Embryonic facial prominence (tissue), 1 donor: ENCODE measurements around the gene RPS6KA1.
"Not testable (repeated sequence)": the region's sequence is repeated elsewhere in the genome, so short reads cannot be mapped to it uniquely, and the experiment has no call there.

Experiments
- DNase-seq: peaks from one replicate; pipeline ENCODE4 v3.0.0-alpha.2; 2016; ENCODE audit errors: extremely low spot score

Gene RPS6KA1

GRCh38 chr1:26554781-26555180 is 25.2 kb downstream of the RPS6KA1 start:
- no peak for DNase-seq

DNA sequence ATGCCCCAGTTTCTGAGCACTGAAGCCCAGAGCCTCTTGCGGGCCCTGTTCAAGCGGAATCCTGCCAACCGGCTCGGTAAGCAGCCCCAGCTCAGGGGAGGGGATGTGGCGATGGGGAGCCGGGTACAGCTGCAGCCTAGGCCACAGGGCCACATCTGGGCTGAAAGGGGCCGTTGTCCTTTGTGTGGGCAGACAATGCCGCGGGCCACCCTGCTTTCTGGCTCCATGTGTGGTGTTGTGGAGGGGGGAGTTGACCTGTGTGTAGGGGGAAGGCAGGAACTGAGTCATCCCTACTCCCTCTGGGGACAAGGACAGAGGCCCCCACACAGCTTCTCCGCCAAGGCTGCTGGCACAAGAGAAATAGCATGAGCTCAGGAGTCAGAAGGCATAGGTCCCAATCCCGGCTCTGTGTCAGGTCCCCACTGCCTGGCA is 26.0 kb downstream of the RPS6KA1 start:
- no peak for DNase-seq

GRCh38 chr1:26556111-26556510 is 26.6 kb downstream of the RPS6KA1 start:
- no peak for DNase-seq

GRCh38 chr1:26557008-26557407 is 27.4 kb downstream of the RPS6KA1 start:
- DNase-seq = no peak

DNA sequence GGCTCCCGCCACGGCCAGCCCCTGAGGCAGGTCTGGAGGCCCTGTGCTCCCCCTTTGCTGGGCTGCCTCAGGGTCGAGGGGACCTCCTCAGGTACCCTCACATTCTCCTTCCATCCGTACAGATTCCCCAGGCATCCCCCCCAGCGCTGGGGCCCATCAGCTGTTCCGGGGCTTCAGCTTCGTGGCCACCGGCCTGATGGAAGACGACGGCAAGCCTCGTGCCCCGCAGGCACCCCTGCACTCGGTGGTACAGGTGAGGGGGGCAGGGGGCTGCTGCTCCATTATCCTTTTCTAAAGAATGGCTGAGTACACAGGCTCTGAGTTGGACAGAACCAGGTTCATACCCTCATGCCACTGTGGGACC is 29.1 kb downstream of the RPS6KA1 start:
- DNase-seq = no peak

- no peak for DNase-seq
Measured at GRCh38 chr1:26560403-26560780, 30.8 kb downstream of the RPS6KA1 start.

DNA sequence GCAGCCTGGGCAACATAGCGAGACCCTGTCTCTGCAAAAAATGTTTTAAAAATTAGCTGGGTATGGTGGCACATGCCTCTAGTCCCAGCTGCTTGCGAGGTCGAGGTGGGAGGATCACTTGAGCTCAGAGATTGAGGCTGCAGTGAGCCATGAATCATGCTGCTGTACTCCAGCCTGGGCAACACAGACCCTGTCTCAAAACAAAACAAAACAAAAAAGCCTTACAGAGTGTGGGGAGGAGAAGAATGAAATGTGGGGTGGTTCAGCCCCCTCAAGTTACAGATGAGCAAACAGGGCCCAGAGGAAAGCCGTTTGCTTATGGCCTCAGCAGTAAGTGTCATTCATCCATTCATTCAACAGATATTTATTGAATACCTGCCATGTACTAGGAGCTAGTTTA is 40.7 kb downstream of the RPS6KA1 start:
- DNase-seq = no peak

GRCh38 chr1:26571381-26571780 is 41.8 kb downstream of the RPS6KA1 start:
- no peak for DNase-seq

DNA sequence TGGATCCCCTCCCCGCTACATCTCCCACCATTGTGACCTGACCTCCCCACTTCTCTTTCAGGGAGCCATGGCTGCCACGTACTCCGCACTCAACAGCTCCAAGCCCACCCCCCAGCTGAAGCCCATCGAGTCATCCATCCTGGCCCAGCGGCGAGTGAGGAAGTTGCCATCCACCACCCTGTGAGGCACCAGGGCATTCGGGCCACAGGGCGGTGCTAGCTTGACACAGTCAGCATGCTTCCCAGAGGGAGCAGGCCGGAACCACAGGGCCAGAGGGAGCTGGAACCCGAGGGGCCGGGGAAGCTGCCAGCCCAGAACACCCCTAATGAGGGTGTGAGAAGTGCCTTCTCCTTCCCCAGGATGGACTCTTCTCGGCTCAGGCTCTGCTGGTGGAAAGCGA is 44.5 kb downstream of the RPS6KA1 start:
- no peak for DNase-seq

GRCh38 chr1:26574719-26575251 is 45.2 kb downstream of the RPS6KA1 start:
- no peak for DNase-seq

GRCh38 chr1:26575348-26575747 is 45.8 kb downstream of the RPS6KA1 start:
- no peak for DNase-seq

DNA sequence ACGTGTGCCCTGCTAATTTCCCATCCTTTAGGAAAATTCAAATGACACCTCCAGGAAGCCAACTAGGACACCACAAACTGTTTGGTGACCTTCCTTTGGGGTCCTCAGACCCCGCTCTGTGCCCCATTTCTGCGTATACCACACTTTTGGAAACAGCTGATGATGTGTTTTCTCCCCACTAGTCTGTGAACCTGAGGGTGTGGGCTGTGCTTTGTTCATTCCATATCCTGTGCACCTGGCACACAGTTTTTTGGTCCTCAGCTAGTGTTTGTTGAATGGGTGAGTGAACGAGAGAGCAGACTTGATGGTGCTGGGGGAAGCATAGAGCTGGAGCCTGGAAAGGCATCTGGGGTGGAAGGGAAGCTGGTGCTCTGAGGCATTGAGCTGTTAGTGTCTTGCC is 48.6 kb downstream of the RPS6KA1 start:
- no peak for DNase-seq

- DNase-seq = no peak
Measured at GRCh38 chr1:26579681-26580111, 50.1 kb downstream of the RPS6KA1 start.

DNA sequence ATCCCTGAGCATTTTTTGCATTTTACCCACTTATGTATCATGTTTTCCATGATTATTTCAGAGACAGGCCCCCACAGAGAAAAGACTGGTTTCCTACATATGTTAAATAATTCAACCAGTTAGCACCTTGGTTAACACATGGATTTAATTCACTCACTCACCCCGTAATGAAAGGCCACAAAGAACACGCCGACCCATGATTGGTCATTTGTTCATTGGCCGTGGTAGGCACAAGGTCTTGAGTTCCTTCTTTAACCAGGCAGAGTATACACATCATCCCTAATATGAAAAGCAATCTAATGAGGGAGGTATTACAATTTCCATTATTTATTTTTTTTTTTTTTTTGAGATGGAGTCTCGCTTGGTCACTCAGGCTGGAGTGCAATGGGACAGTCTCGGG is 50.6 kb downstream of the RPS6KA1 start:
- no peak for DNase-seq

GRCh38 chr1:26581287-26581651 is 51.7 kb downstream of the RPS6KA1 start:
- DNase-seq = no peak

GRCh38 chr1:26582053-26582835 is 52.7 kb downstream of the RPS6KA1 start:
- no peak for DNase-seq

DNA sequence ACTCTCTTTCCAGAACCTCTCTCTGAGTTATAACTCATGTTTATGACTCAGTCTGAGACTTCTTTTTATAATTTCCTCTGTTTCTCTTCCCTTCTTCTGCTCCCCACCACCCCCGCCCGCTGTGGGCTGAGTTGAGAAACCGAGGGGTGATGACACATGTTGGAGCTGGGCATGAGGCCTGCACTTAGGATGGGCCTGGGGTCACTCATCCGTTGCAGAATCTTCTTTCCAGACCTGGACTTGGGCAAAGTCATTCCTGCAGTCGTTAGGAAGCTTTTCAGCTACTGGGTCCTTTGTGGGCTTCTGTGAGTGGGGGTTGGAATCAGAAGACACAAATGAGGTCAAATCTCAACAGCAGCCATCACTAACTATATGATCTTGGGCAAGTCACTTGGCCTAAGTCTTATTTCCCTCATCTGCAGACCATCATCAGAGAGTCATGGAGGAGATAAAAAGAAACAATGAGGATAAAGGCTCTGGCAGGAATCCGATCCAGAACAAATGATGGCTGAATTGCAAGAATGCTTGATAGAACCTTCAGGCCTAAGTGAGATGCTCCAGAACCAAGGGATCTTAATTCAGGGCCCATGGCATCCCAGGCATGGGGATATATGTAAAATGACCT is 53.4 kb downstream of the RPS6KA1 start:
- DNase-seq = no peak

GRCh38 chr1:26583646-26584485 is 54.3 kb downstream of the RPS6KA1 start:
- no peak for DNase-seq

GRCh38 chr1:26584588-26584987 is 55.0 kb downstream of the RPS6KA1 start:
- DNase-seq = not testable (repeated sequence)

DNA sequence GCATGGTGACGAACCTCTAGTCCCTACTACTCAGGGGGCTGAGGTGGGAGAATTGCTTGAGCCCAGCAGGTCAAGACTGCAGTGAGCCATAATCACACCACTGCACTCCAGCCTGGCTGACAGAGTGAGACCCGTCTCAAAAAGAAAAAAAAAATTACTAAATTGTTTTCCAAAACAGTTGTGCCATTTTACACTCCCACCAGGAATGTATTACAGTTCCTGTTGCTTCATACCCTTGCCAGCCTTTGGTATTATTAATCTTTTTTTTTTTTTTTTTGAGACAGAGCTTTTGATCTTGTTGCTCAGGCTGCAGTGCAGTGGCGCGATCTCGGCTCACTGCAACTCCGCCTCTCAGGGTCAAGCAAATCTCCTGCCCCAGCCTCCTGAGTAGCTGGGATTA is 55.9 kb downstream of the RPS6KA1 start:
- DNase-seq = no peak

- no peak for DNase-seq
Measured at GRCh38 chr1:26593385-26593784, 63.8 kb downstream of the RPS6KA1 start.

DNA sequence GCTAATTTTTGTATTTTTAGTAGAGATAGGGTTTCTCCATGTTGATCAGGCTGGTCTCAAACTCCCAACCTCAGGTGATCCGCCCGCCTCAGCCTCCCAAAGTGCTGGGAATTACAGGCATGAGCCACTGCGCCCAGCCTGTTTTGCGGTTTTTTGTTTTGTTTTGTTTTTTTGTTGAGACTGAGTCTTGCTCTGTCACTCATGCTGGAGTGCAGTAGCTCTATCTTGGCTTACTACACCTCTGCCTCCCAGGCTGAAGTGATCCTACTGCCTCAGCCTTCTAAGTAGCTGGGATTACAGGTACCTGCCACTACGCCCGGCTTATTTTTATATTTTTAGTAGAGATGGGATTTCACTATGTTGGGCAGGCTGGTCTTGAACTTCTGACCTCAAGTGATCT is 65.0 kb downstream of the RPS6KA1 start:
- DNase-seq = not testable (repeated sequence)
